NCI-H128 (cell line): ENCODE results near the gene KCND3.

ENCODE experiments used
- DNase-seq: peaks from one replicate; lab custom pipeline; 2025; ENCODE audit not compliant: unreplicated experiment; lab: John Stamatoyannopoulos, UW

KCND3 gene

GRCh38 chr1:111733992-111734341 is 255.5 kb downstream of the KCND3 start:
- DNase-seq, result no peak

GRCh38 chr1:111733183-111733991 is 256.1 kb downstream of the KCND3 start:
- no peak for DNase-seq

- DNase-seq, result no peak
These were observed 256.8 kb downstream of the KCND3 start for GRCh38 chr1:111732718-111733117.

GRCh38 chr1:111731956-111732355 is 257.5 kb downstream of the KCND3 start:
- DNase-seq, result no peak

- no peak for DNase-seq
These were observed 258.8 kb downstream of the KCND3 start for GRCh38 chr1:111730706-111731105.

GRCh38 chr1:111729946-111730681 is 259.4 kb downstream of the KCND3 start:
- DNase-seq, result no peak

- DNase-seq, result no peak
These were observed 260.1 kb downstream of the KCND3 start for GRCh38 chr1:111729271-111729921.

GRCh38 chr1:111727056-111727455 is 262.4 kb downstream of the KCND3 start:
- DNase-seq, result no peak

- DNase-seq, result no peak
These were observed 264.3 kb downstream of the KCND3 start for GRCh38 chr1:111725192-111725591.

GRCh38 chr1:111723871-111724270 is 265.6 kb downstream of the KCND3 start:
- DNase-seq, result no peak

- no peak for DNase-seq
These were observed 266.2 kb downstream of the KCND3 start for GRCh38 chr1:111723091-111723806.

- no peak for DNase-seq
These were observed 268.3 kb downstream of the KCND3 start for GRCh38 chr1:111720977-111721786.
